Fibroblast of villous mesenchyme (primary cell): ENCODE data around the gene ADCK1. TPM values are rescaled to one million over a fixed set of nuclear protein-coding genes. Genes with fewer than 3 reads are reported as not detected.

Experiments used
- DNase-seq: peaks from one replicate; pipeline ENCODE4 v3.0.0-alpha.2; 2010; ENCODE audit warnings: low read depth
- H3K4me3 ChIP-seq: 2 replicates; pipeline ENCODE4 v1.5.1; 2011; ENCODE audit warnings: low read depth, mild to moderate bottlenecking, low read length
- total RNA-seq: library from RNA; depleted of rRNA; stranded (reverse); fragments of >200 nt; gene quantifications from 2 replicates; pipeline ENCODE4 v1.2.3, GENCODE V29; 2012
- TF ChIP-seq, protein P1 (sequence below): IDR thresholded peaks from 2 replicates; pipeline ENCODE4 v1.5.1; 2012; ENCODE audit warnings: low read depth, mild to moderate bottlenecking, low read length; ENCODE audit not compliant: insufficient read depth

ADCK1 gene
- total RNA-seq, 1 donor: 6.5 TPM

DNA sequence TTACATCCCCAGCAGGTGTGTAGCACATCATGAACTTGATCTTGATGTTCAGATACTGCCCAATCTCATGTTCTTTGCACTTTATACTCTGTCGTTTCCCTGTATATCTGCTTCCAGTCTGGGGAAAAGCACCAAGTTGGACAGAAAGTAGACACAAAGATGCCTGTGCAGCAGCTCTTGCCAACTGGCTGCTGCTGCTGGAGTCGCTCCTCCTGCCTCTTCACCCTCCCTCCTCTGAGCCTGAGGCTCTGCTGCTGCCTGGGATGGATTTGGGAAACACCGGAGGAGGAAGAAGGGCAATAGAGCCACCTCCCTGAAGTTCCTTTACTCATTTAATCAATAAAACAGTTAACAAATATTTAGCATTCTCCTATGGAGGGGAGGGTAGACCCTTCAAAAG, 32.4 kb downstream of the ADCK1 start:
- no peak for DNase-seq
- TF ChIP-seq, protein P1, sequence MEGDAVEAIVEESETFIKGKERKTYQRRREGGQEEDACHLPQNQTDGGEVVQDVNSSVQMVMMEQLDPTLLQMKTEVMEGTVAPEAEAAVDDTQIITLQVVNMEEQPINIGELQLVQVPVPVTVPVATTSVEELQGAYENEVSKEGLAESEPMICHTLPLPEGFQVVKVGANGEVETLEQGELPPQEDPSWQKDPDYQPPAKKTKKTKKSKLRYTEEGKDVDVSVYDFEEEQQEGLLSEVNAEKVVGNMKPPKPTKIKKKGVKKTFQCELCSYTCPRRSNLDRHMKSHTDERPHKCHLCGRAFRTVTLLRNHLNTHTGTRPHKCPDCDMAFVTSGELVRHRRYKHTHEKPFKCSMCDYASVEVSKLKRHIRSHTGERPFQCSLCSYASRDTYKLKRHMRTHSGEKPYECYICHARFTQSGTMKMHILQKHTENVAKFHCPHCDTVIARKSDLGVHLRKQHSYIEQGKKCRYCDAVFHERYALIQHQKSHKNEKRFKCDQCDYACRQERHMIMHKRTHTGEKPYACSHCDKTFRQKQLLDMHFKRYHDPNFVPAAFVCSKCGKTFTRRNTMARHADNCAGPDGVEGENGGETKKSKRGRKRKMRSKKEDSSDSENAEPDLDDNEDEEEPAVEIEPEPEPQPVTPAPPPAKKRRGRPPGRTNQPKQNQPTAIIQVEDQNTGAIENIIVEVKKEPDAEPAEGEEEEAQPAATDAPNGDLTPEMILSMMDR: no peak
- H3K4me3 ChIP-seq: no peak overlapping the region

DNA sequence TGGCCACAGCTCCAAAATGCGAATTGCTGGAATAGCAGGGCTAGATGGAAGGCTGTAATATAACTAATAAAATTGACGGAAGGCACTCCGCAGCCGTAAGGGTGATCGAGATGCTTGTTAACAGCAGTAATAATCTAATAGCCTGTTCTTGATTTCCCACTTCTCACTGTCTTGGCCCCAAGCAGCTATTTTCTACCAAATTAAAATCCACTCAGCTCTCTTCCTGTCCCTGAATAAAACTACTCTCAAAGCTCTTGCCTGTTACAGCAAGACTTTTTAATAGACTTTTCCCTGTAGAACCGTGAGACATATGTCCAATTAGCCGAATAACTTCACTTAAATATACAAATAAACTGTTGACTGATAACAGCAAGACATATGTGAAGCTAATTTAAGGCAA, 38.0 kb downstream of the ADCK1 start:
- DNase-seq: no peak
- TF ChIP-seq, protein P1: no peak
- no peak overlapping the region for H3K4me3 ChIP-seq

DNA sequence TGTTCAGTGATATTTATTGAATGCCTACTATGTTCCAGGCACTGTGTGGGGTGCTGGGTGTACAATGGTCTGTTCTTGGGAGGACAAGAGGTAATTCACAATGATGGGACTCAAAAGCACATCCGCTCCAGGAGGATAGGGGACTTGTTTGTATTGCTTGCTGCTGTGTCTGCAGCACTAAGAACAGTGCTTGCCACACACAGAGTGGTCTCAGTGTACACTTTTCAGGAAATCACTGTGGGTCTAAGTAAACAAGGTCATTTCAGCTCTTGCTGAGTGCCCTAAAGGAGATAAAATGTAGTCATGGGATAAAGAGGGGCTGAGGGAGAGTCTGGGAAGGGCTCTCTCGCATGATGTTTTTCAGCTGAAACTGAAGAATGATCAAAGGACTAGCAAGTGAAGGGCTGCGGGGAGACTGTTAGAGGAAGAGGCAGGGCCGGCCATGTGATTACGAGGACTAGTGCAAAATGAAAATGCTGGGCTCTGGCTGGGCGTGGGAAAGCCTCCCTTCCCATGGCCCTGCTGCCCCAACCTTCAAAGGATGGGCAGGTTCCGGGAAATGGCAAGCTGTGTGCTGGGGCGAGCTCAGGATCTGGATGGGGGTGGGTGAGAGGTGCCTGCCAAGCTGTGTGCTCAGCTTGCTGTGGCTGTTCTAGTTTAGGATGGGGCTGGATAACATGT, 39.1 kb downstream of the ADCK1 start:
- TF ChIP-seq, protein P1: no peak
- H3K4me3 ChIP-seq: no peak overlapping the region
- DNase-seq: no peak

DNA sequence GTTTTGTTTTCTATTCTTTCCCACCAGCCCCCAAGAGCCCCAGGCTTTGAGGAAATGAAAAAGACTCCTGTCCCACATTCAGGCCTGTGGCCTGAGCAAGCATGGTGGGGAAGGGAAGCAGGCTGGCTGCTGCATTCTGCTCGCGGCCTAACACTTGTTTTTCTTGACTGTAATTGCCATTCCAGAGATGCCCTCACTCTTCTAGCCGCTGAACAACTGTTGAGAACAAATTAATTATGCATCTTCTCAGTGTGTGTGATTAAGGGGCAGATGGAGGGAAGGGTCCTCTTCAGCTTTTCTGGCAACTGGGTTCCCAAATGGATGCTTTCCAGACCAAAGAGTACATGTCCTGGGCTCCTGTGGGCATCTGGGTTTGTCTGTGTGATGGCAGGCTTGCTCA, 43.3 kb downstream of the ADCK1 start:
- H3K4me3 ChIP-seq: no peak overlapping the region
- no peak for DNase-seq
- TF ChIP-seq, protein P1: no peak

DNA sequence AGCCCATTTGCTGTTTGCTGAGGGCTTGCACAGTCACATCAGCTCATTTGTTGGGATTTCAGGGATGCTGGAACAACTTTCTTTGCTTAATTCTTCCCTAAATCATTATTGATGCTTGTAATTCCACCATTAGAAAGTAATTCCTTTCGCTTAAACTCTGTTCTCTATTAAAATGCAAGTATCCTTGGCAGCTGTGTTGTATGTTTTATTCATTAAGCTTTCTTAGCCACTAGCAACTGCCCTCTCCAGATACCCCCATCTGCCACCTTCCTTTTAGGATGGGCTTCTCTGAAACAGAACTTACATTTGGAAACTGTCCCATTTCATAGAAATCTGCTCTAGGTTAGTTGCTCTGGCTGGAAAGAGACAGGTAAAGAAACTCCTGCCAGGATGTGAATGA, 43.7 kb downstream of the ADCK1 start:
- no peak overlapping the region for H3K4me3 ChIP-seq
- no peak for DNase-seq
- TF ChIP-seq, protein P1: no peak

DNA sequence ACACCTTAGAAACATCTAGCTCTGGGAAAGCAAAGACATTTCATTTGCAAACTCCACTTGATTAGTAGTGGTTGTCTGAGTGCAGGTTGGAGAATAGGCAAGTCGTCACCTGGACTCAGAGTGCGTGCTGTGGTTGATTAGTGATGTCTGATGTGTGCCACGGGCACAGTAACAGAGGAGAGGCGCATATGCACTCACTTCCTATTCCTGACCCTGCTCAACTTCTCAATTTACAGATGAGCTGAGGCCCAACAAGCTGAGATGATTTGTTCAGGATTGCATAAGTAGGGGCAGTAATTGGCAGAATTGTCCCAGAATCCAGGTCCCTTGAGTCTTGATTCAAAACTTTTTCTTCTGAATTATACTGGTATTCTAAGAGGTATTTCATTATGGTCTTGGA, 44.9 kb downstream of the ADCK1 start:
- no peak overlapping the region for H3K4me3 ChIP-seq
- TF ChIP-seq, protein P1: no peak
- no peak for DNase-seq

DNA sequence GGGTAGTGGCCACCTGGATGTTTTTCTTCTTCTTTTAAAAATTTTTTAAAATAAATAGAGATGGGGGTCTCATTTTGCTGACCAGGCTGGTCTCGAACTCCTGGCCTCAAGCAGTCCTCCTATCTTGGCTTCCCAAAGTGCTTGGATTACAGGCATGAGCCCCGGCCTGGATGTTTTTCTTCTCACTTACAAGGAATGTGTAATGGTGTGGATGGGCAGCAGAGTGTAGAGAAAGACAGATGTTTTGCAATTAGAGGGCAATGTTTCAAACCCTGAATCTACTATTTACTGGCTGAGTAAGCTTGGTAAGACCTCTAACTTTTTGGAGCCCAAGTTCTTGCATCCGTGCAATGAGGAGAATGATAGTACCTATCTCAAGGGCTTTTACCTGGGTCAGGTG, 48.1 kb downstream of the ADCK1 start:
- TF ChIP-seq, protein P1: no peak
- H3K4me3 ChIP-seq: no peak overlapping the region
- no peak for DNase-seq
